Stimulated activated CD4-positive, alpha-beta T cell treated with anti-CD3 and anti-CD28 coated beads, Interleukin-1b, Interleukin-23, amount 100 ng/mL, for 4 hours (primary cell): ENCODE measurements around the gene KRT73.

Experiments
- DNase-seq, 2 donors: peaks; one replicate each; pipeline ENCODE4 v3.0.0-alpha.2; 2020; ENCODE audit warnings: low read depth in 2 of 2

The KRT73 gene

DNA sequence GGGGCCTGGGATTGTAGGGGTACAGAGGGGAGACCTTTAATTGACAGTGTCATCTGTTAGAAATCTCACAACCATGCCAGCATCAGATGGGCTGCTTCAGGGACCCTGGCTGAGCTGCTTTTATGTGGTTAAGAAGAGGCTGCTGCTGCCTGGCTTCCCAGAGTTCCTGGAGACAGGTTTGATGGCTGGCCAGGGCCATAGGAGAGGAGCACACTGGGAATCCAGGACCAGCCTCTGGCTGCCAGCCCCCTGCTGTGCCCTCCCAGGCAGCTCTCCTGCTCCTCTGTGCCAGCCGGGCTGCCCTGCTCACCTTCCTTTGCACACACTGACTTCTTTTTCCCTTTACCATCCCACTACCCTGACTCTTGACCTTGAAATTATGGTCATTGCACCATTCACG, 507 bp upstream of the KRT73 start:
- DNase-seq: no peak

DNA sequence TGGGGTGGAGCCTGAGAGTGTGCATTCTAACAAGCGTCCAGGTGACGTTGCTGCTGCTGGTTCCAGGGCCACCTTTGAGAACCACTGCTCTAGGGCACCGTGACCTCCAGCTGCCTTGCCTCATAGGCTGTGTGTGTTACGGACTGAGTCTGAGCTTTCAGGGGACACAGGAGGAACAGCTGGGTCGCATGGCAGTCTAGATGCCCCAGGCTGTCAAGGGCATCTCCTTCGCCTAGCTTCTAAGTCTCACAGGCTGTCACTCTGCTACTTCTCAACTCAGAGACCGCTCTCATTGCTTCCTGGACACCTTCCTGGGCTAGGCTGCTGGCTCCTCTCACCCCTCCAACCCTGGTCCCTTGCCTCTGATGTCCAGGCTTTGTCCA, 965 bp downstream of the KRT73 start:
- DNase-seq: no peak

DNA sequence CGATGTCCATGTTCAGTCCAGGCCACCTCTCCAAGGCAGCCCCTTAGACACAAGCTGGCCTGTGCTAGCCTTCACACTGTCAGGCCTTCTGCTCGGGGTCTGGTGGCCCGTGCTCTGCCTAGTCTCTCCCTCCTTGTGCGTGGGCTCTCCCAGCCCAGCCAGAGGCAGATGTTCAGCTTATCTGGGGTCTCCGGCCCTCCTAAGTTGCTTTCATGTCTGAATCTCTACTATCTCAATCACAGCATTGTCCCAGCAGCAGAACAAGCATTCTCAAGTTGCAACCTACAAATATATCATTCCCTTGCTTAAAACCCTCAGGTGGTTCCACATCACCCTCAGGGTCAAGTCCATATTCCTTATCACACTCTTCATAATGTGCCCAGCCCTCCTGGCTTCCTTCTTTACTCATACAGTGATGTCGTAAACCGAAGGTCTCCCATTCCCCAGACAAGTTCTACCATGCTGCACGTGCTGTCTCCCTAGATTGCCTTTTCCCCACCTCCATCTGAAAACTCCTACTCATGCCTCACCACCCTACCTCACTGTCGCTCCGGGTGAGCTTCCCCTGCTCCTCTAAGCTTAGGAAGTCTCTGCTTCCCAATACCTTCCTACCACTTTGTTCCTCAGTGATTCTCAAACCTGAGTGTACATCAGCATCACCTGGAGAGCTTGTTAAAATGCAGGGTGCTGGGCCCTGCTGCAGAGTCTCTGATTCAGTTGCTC, 1.5 kb downstream of the KRT73 start:
- DNase-seq: no peak

DNA sequence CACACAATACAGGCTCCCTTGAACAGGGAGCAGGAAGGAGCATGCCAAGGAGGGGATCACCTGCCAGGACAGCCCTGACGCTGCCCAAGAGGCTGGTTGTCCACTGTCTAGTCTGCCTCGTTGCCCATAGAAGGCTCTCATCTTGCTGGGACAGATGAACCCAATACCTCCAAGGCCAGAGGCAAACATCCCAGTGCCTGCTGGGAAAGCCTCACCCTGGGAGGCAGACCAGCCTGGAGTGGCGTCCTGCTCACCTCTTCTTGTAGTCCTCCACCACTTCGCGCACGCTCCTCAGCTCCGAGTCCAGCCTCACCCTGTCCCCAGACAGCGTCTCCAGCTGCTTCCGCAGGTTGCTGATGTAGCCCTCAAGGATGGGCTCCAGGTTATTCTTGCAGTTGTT, 2.4 kb downstream of the KRT73 start:
- no peak for DNase-seq

DNA sequence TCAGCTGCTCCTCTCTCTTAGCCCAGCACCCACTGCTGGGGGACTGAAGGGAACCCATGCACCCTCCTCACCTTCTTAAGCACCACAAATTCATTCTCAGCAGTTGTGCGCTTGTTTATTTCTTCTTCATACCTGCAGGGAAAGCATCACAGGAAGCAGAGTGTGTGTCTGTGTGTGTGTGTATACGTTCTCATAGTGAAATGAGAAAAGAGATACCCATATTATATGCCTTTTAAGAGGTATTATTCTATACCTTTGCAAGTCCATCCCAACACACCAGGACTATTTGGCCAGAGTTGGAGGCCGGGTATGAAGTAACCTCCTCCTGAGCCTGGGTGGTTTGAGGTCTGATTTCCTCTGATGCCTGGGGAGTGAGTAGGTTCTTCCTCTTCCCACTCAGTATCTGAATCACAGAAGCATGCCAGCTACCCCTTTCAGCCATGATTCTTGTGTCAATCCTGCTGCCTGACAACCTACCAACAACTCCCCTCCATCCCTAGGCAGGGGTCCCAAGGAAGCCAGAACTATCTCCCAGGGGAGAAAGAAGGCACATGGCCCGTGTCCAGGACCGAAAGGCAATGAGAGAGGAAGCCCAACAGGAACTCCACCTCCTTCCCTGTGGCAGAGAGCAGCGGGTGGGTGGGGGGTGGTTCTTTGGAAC, 3.0 kb downstream of the KRT73 start:
- peak in 1 of 2 donors; percentile 23 for DNase-seq

DNA sequence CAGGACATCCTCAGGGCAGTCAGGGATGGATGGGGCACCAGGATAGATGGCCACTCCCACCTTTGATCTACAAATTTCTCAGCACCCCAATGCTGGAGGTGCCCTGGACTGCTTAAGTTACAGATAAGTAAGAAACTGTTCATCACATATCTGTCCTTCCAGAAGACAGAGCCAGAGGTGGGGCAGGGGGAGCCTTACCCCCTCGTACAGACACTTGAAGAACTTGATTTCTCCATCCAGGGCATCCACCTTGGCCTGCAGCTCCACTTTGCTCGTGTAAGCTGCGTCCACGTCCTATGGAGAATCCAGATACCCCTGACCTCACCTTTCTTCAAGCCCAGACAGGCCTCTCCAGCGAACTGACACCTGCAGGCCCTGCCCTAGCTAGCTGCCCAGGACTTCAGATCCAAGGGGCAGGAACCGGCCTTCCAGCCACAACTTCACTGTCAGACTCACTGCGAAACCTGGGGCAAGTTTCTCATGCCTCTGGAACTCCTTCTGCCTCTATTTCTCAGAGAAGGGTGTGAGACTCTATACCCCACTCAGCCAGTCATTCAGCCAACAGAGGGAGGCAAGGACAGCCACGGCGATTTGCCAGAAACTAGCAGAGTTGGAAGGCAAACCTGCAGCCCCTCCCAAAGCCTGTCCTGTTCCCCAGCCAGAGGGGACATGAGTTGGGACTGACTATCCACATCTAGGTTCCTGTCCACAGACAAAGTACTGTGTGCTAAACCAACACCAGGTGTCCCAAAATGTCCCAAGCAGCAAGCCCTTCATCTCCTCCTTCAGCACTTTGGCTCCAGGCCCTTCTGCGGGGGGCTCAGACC, 3.8 kb downstream of the KRT73 start:
- no peak for DNase-seq

DNA sequence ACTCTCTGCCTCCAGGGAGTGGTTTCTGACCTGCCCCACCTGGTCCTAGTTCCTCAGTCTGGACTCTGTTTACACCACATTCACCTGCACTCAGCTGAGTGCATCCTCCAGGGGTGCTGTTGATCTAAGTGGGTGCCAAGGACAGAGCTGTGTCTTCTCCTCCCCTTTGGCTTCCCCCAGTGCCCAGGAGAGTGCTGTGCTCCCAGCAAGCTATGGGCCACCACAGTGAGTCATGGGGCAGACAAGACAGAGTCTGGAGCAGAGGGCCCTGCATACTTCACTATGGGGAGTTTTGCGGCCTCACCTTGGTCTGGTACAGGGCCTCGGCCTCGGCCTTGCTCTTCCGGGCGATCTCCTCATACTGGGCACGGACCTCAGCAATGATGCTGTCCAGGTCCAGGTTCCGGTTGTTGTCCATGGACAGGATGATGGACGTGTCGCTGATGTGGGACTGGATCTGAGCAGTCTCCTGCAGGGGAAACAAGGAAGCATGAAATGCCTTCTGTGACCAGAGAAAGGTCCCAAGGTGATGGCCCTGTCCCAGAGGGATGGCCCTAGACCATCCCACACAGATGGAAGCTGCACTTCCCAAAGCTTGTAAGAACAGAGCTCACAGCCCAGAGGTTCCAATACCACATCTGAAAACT, 4.9 kb downstream of the KRT73 start:
- DNase-seq: no peak

DNA sequence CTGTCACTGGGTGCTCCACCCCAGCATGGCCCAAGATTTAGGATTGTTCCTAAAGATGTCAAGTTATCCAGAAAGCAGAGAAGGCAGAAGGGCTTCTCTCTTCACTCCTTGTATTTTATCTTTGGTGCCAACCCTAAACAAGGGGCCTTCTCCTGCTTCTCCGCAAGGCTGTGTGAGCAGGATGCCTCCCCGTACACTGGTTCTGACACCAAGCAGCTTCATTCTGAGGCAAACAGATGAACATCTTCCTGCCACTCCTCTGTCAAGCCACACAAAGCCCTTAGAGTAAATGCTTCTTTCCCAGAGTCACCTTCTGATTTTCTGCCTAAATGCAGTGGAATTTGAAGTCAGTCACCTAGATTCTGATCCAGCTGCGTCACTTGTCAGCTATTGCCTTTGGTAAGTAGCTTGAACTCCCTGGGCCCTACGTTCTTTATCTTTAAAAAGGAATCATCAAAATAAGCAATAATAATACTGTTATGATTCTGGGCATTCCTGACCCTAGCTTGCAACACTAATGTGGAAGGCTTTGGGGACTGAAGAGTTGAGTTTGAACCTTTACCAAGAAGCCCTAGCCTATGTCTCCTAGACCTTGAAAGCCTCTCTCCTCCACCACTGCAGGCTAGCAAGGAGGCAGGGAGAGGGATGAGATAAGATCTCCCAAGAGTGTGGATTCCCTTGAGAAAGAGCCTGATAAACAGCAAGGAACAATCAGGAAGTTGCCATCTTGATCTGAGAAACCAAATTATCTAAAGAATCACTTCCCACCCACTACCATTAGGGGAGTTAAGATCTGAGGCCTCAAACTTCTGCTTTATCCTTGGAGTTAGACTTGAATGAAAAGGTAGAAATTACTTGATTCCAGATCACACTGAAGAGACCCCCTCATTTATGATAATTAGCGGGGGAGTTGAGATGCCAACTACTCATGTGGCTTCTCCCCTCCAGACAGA, 5.7 kb downstream of the KRT73 start:
- DNase-seq: no peak

DNA sequence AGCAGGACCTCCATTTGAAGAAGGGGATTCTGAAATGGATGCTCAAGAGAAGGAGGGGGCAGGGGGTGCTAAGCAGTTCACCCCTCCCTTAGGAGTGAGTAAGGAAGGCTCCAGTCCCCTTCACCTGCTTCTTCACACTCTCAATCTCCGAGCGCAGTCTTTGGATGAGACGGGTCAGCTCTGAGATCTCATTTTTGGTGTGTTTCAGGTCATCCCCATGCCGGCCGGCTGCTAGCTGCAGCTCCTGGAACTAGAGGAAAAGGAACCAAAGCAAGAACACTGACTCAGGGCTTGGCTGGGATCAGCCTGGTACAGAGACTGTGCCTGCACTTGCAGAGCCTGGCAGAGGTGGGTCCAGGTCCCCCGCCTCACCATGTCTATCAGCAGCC, 7.3 kb downstream of the KRT73 start:
- DNase-seq: no peak

DNA sequence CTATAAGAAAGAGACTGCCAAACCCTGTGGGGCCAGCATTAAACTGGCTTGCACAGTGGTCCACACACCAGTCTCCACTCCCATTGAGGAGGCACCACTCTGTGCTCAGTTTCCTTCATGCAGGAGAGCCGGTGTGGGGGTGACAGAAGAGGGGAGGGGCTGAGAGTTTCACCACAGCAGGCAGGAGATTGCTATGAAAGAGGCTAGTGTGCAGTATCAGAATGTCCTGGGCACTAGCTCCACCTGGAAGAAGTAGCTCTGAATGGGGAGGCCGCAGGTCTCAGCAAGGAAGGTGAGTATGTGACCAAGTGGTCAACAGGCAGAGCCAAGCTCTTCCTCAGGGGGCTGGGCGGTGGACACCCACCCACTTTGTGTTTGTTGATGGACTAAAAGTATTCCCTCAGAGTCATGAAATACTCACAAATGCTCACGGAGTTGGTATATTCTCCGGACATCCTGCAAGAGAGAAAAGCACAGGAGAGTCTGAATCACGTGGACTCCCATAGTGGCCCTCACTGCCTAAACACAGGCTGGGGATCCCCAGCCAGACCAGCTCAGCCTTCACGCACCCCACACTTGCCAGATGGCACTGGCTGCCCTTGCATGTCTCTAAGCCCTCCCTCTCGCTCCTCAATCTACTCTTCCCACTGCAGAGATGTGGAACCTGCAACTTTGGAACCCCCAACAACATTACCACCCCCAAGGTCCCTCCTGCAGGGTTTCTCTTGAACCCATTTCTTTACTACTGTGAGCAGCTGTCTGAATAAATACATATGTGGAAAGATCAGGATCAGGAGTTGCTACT, 9.3 kb downstream of the KRT73 start:
- DNase-seq: no peak

DNA sequence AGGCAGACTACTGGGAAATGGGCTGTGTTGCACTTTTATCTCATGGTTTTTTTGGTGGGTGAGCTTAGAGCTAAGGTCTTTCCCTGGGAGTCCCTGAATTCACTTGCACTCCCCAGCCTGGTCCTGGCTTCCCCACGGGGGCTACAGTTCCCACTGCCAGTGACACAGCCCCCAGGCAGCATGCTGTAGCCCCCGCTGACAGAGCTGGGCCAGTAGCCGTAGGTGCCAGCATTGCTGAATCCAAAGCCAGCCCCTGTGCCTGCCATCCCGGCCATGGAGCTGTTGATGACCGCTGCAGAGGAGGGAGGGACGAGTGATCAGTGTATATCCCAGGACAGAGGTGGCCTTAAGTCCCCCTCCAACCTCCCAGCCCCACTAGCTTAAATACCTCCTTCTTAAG, 10.2 kb downstream of the KRT73 start:
- DNase-seq: no peak

DNA sequence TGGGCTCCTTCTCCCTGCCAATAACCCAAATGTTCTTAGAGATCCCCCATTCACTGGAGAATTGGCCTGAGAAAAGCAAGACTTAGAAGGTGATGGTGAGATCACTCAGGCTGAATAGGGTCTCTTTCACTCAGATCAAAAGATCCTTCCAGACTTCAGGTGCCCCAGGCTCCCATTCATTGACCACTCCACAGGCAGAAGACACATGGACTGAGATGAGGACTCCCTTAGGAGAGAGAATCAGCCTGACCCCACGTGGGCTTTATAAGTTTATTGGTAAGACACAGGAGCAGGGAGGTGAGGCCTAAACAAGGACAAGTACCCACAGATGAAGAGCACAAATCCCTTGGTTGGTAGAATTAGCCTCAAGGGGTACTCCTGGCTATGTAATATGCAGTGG, 11.0 kb downstream of the KRT73 start:
- DNase-seq: no peak

DNA sequence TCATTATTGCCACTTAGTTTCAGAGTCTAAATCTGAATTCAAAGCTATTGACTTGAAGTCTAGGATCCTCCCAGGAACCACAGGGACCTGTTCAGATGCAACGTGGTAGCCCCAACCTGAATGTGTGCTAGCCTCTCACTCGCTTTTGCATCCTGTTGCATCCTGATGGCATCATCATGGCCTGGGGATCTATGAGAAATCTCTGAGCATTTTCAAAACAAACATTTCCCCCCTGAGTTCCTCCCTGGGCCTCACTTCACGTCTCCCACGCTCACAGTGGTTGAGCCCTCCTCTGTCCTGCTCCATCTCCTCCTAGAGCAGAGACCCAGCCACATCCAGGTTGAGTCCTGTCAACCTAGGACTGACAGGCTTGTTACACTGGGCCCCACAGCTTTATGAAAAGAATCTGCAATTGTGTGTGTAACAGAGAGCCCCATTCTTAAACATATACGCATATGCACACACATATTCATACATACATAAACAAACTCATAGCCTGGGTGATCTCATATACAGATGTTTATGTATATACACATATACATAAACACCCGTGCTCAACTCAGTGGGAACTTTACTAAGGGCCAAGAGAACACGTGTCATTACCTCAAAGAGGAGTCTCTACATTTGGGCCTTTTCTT, 11.7 kb downstream of the KRT73 start:
- no peak for DNase-seq

DNA sequence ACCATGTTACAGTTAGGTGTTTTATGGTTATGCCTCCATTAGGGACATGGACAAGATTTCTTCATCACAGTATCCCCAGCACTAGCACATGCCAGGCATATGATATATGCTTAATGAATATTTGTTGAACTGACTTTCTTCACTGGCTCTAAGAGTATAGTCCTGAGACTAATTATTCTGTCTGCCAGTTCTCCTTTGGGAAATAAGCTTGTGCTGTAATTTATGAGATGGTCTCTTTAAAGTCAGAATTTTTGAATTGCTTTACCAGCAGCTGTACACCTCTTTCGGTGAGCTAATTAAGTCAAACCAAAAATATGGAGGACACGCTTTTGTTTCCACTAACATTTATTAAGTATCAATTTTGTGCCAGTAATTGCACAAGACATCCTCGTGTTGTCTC, 12.3 kb downstream of the KRT73 start:
- DNase-seq: no peak

DNA sequence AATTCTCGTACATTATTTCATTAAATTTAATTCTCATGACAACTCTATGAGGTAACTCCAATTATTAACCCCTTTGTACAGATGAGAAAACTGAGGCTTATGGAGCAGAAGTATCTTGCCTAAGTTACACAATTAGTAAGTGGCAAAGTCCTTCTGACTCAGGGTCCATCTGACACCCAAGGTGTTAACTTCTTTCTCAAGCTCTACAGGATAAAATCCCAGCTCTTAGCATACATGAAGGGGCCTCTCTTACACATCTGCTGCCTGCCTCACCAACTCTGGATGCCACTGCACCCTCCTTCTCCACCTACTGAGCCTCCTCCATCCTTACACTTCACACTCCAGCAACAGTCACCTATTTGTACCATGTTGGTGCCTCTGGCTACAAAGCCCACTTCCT, 12.8 kb downstream of the KRT73 start:
- no peak for DNase-seq

DNA sequence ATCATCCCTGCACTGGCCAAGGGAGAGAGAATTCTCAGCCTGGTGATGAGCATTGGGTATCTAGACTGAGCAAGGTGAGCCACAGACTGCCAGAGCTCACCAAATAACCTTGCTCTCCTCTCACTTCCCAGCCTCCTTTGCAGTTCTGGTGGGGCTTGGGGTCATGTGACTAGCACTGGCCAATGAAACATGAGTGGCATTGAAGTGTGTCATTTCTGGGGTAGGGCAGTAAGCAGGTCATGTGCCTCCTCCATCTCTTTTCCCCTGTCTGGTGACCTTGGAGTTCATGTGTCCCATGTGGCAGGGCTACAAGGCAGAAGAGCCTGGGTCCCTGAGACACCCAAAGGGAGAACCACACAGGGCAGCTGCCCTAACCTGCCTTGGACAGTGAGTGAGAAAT, 13.5 kb downstream of the KRT73 start:
- no peak for DNase-seq

DNA sequence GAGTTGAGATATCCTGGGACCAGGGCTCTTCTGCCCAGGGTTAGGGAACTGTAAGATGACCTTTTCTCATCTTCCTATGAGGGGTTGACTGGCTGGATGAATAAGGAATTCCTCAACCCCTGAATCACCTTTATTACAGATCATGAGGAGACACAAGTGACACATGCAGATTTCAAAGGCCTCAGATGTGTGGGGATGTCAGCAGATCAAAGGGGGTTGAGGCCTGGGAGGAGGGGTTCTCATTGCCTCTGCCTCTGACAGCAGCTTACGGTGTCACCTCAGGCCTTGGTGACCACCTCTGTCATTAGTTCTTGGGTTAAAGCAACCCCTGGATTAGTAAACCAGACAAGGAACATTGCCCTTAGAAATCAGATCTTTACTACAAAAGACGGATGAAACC, 15.0 kb downstream of the KRT73 start:
- peak in 1 of 2 donors; percentile 18 for DNase-seq

DNA sequence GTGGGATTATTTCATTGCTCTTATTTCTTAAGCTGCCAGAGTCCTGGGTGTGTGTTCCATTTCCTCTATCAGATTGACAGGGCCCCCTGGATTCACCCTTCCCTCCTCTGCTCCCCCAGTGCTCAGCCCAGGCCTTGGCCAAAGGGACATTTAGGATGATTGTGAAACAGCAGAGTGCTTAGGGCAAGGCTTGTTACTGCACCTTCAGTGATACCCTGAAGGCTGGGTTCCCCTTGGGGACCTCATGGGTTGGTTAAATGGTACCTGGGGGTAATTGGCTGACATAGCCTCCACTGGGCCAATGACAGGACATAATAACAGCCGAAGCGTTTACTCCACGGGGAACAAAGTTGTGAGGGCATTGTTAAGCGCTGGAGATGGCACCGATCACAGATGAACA, 15.8 kb downstream of the KRT73 start:
- no peak for DNase-seq

DNA sequence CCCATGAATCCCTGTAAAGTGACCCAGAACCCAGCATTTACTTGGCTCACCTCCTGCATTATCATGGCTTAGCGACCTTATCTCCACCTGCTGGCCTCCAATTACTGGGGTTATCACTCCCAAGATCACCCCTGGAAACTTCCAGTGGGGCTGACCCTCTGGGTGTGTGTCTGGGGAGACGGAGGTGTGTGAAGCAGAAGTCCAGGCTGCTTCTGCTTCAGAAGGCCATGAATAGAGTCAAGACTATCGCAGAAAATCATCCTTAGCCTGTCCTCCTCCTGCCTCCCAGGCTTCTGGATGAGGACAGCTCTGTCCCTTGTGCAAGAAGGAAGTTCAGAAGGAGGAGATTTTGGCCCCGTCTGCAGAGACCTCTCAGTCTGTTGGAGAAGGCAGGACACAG, 16.7 kb downstream of the KRT73 start:
- DNase-seq: no peak

DNA sequence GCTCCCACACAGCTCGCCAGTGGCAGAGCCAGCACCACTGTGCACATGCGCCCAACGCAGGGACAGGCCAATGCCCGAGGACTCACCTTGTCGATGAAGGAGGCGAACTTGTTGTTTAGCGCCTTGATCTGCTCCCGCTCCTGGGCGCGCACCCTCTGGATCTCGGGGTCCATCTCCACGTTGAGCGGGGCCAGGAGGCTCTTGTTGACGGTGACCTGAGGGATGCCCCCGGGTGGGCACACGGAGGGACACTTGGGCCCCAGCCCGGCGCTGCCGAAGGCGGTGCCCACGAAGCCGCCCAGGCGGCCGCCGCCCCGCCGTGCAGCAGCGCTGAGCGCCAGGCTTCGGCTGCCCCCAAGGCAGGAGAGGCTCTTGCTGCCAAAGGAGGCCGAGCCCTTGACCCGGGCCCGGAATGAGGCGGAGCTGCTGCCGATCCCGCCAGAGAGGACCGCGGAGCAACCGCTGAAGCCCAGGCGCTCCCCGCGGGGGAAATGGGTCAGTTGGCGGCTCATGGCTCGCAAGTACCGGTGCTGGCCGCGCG, 17.3 kb downstream of the KRT73 start, which contains the start of gene KRT72:
Gene KRT72, minus strand, starts transcription at position 523 of the 541 bp plus-strand sequence. Its CDS starts 11 bp downstream, at position 512.
- no peak for DNase-seq
